Natural killer cell (primary cell): ENCODE results near the gene TRIM58. TPM values are rescaled to one million over a fixed set of nuclear protein-coding genes. Genes with fewer than 3 reads are reported as not detected.

Source experiments
- ATAC-seq, 3 donors: fragments of 150-1000 bp in 2 of 3; fragments of 200-7000 bp in 1 of 3; cut with Tn5 transposase; 1 replicate in 1 of 3; 2 replicates in 2 of 3; pipeline ENCODE4 v1.10.0; 2021; ENCODE audit warnings: mild to moderate bottlenecking in 2 of 3, moderate library complexity in 2 of 3
- DNase-seq, 2 donors: peaks; one replicate each; pipeline versions ENCODE4 v3.0.0 to v3.0.0-alpha.2; 2013 to 2021; ENCODE audit warnings: mixed read lengths in 1 of 2
- H3K27ac ChIP-seq: one replicate; pipeline ENCODE4 v1.5.1; 2013; ENCODE audit warnings: mild to moderate bottlenecking, low read length
- H3K27me3 ChIP-seq: one replicate; pipeline ENCODE4 v1.6.1; 2013; ENCODE audit warnings: low read length; ENCODE audit not compliant: control insufficient read depth, insufficient read depth
- H3K36me3 ChIP-seq: one replicate; pipeline ENCODE4 v1.6.1; 2013; ENCODE audit warnings: low read length; ENCODE audit not compliant: control insufficient read depth, insufficient read depth
- H3K4me1 ChIP-seq: one replicate; pipeline ENCODE4 v1.6.1; 2013; ENCODE audit warnings: low read length; ENCODE audit not compliant: control insufficient read depth, insufficient read depth
- H3K4me3 ChIP-seq: one replicate; pipeline ENCODE4 v1.5.1; 2013; ENCODE audit warnings: low read length
- H3K9me3 ChIP-seq: one replicate; pipeline ENCODE4 v1.6.1; 2013; ENCODE audit warnings: low read length; ENCODE audit not compliant: control insufficient read depth, insufficient read depth
- H3K27ac Mint-ChIP-seq, 2 donors: one replicate each; pipeline ENCODE4 v1.8.0; 2022; ENCODE audit warnings: mild to moderate bottlenecking in 2 of 2, mixed read lengths in 2 of 2, moderate library complexity in 1 of 2
- H3K27me3 Mint-ChIP-seq, 2 donors: one replicate each; pipeline ENCODE4 v1.8.0; 2022; ENCODE audit warnings: low read depth in 2 of 2, mixed read lengths in 2 of 2
- H3K36me3 Mint-ChIP-seq: one replicate; pipeline ENCODE4 v1.8.0; 2022; ENCODE audit warnings: mixed read lengths
- H3K4me1 Mint-ChIP-seq, 2 donors: one replicate each; pipeline ENCODE4 v1.8.0; 2022; ENCODE audit warnings: mixed read lengths in 2 of 2
- H3K4me3 Mint-ChIP-seq: one replicate; pipeline ENCODE4 v1.8.0; 2022; ENCODE audit warnings: mild to moderate bottlenecking, moderate library complexity, mixed read lengths
- H3K9me3 Mint-ChIP-seq, 2 donors: one replicate each; pipeline ENCODE4 v1.8.0; 2022; ENCODE audit warnings: mixed read lengths in 2 of 2
- WGBS: methylation state at CpG from one replicate; pipeline ENCODE4 v1.1.7; 2013; ENCODE audit warnings: missing lambda C conversion rate; ENCODE audit not compliant: insufficient coverage; 5-methylcytosine and 5-hydroxymethylcytosine counted together
- intact Hi-C: fragments of 100-400 bp; cut with micrococcal nuclease; formaldehyde crosslinking; loops from one replicate; pipeline ENCODE4 v1.14.2; 2022
- total RNA-seq, 4 donors: library from RNA; stranded (reverse); fragments of 120-200 nt in 1 of 4; gene quantifications; one replicate each; pipeline versions ENCODE4 v1.2.3 to v1.2.4, GENCODE V29; 2013 to 2022
- TF ChIP-seq, protein P1 (sequence below): fragments of 200-600 bp; IDR thresholded peaks from one replicate; pipeline ENCODE4 v1.8.0; 2022; ENCODE audit warnings: antibody characterized with exemption

Gene TRIM58
- total RNA-seq, 3 donors from 2014 or later (not counting 1 experiment from before 2014, with no cell fraction given), result 0.50 to 3.9 (median 1.9) TPM

DNA sequence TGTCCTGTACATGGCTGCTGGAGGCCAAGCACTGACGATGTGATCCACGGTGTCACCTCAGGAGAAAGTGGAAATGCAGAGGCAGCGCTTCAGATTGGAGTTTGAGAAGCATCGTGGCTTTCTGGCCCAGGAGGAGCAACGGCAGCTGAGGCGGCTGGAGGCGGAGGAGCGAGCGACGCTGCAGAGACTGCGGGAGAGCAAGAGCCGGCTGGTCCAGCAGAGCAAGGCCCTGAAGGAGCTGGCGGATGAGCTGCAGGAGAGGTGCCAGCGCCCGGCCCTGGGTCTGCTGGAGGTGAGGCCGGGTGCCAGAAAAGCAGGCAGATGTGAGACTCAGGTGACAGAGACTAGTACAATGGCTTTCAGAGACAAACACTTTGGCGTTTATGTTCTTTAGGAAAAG is 7.7 kb downstream of the TRIM58 start:
- TF ChIP-seq, protein P1, sequence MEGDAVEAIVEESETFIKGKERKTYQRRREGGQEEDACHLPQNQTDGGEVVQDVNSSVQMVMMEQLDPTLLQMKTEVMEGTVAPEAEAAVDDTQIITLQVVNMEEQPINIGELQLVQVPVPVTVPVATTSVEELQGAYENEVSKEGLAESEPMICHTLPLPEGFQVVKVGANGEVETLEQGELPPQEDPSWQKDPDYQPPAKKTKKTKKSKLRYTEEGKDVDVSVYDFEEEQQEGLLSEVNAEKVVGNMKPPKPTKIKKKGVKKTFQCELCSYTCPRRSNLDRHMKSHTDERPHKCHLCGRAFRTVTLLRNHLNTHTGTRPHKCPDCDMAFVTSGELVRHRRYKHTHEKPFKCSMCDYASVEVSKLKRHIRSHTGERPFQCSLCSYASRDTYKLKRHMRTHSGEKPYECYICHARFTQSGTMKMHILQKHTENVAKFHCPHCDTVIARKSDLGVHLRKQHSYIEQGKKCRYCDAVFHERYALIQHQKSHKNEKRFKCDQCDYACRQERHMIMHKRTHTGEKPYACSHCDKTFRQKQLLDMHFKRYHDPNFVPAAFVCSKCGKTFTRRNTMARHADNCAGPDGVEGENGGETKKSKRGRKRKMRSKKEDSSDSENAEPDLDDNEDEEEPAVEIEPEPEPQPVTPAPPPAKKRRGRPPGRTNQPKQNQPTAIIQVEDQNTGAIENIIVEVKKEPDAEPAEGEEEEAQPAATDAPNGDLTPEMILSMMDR, result no peak
- Histone ChIP-seq H3K27ac (no peak overlapping the region), H3K4me1 (no peaks in the 10 kb centered on the region), H3K9me3 (no peaks in the 10 kb centered on the region), H3K4me3 (no peak overlapping the region), H3K36me3 (no peaks in the 10 kb centered on the region), H3K27me3 (no peaks in the 10 kb centered on the region)
- intact Hi-C loops, result no loop called here
- H3K27ac Mint-ChIP-seq, result no peak overlapping the region
- peaks cover 0 to 1% of the 10 kb centered on the region in 2 donors for H3K9me3 Mint-ChIP-seq
- WGBS, result 91% methylated on average over 17 of the region's 17 CpGs
- H3K4me1 Mint-ChIP-seq, result no peaks in the 10 kb centered on the region
- no peaks in the 10 kb centered on the region for H3K36me3 Mint-ChIP-seq
- H3K27me3 Mint-ChIP-seq, result peaks cover 0 to 6% of the 10 kb centered on the region in 2 donors
- ATAC-seq (no peak), DNase-seq (no peak)
- no peak overlapping the region for H3K4me3 Mint-ChIP-seq

DNA sequence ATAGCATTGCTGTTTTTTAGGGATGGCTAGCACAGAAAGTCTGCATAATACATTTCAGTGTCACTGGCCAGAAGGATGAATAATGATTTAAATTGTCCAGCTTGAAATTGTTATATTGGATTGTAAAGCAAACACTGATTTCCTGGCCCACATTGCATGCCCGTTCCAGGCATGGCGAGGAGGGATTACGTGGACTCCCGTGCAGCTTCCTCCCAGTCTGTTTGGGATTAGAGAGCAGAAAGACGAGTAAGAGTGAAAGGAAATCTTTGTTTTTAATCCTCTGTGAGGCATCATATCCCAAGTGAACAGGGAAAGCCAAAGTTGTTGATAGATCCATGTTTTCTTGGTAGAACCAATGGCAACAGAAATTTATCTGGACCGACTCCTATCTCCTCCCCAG is 8.4 kb downstream of the TRIM58 start:
- Mint-ChIP-seq H3K9me3 (peaks cover 0 to 2% of the 10 kb centered on the region in 2 donors), H3K36me3 (no peaks in the 10 kb centered on the region), H3K27ac (no peak overlapping the region), H3K4me3 (no peak overlapping the region), H3K4me1 (no peaks in the 10 kb centered on the region), H3K27me3 (peaks cover 0 to 6% of the 10 kb centered on the region in 2 donors)
- DNase-seq, result no peak
- Histone ChIP-seq H3K36me3 (no peaks in the 10 kb centered on the region), H3K27ac (no peak overlapping the region), H3K4me1 (no peaks in the 10 kb centered on the region), H3K27me3 (no peaks in the 10 kb centered on the region), H3K4me3 (no peak overlapping the region), H3K9me3 (no peaks in the 10 kb centered on the region)
- intact Hi-C loops, result no loop called here
- TF ChIP-seq, protein P1, result no peak
- no peak for ATAC-seq
- 91% methylated on average over 6 of the region's 6 CpGs for WGBS

DNA sequence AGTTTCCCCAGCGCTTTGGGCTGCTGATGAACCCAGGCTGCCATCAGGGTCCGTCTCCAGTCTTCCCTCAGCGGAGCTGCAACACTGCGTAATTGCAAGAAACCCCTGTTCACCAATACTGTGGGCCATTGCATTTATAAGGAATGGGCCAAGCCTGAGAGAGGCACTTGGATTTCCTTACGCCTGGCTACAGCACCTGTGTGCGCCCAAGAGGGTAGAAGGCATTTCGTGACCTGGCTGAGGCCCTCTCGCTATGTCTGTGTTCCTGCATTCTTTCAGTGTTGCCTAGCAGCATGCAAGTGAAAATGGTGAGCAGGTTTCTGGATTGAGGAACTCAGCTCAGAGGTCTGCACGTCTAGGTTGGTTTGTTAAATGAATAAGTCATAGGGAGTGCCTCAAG is 26.4 kb downstream of the TRIM58 start:
- ATAC-seq (no peak), DNase-seq (no peak)
- Mint-ChIP-seq H3K4me3 (no peak overlapping the region), H3K36me3 (no peaks in the 10 kb centered on the region), H3K4me1 (no peaks in the 10 kb centered on the region), H3K27ac (no peak overlapping the region), H3K9me3 (no peaks in the 10 kb centered on the region), H3K27me3 (no peaks in the 10 kb centered on the region)
- Histone ChIP-seq H3K27ac (no peak overlapping the region), H3K4me3 (no peak overlapping the region), H3K4me1 (no peaks in the 10 kb centered on the region), H3K36me3 (no peaks in the 10 kb centered on the region), H3K27me3 (no peaks in the 10 kb centered on the region), H3K9me3 (no peaks in the 10 kb centered on the region)
- TF ChIP-seq, protein P1, result no peak
- intact Hi-C loops, result no loop called here
- WGBS, result 87% methylated on average over 9 of the region's 9 CpGs

DNA sequence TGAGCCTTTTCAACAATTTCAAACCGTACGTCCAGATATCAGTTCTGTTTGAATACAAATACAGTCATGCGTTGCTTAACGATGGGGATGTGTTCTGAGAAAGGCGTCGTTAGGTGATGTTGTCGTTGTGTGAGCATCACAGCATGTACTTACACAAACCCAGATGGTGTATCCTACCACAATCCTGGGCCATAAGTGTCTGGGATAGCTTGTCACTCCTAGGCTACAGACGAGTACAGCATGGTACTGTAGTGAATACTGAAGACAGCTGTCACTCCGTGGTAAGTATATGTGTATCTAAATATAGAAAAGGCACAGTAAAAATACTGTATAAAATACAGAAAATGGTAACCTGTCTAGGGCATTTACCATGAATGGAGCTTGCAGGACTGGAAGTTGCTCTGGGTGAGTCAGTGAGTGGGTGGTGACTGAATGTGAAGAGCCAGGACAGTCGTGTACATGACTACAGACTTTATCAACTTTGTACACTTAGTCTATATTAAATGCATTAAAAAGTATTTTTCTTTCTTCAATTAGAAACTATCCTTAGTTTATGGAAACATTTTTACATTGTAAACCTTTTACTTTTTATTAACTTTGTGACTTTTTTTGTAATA is 27.9 kb downstream of the TRIM58 start:
- H3K4me1 ChIP-seq, result no peaks in the 10 kb centered on the region
- no peaks in the 10 kb centered on the region for H3K9me3 ChIP-seq
- no peak overlapping the region for H3K4me3 ChIP-seq
- TF ChIP-seq, protein P1, result no peak
- H3K27me3 Mint-ChIP-seq, result no peaks in the 10 kb centered on the region
- H3K27ac Mint-ChIP-seq, result no peak overlapping the region
- 91% methylated on average over 9 of the region's 10 CpGs for WGBS
- intact Hi-C loops, result no loop called here
- H3K36me3 ChIP-seq, result no peaks in the 10 kb centered on the region
- no peak overlapping the region for H3K4me3 Mint-ChIP-seq
- DNase-seq (no peak), ATAC-seq (no peak)
- H3K9me3 Mint-ChIP-seq, result no peaks in the 10 kb centered on the region
- H3K36me3 Mint-ChIP-seq, result no peaks in the 10 kb centered on the region
- no peaks in the 10 kb centered on the region for H3K27me3 ChIP-seq
- H3K27ac ChIP-seq, result no peak overlapping the region
- no peaks in the 10 kb centered on the region for H3K4me1 Mint-ChIP-seq
